H9 (cell line): ENCODE data around the gene BNIP1. TPM values are rescaled to one million over a fixed set of nuclear protein-coding genes. Genes with fewer than 3 reads are reported as not detected.

Source experiments
- DNase-seq: peaks from one replicate; pipeline ENCODE4 v3.0.0-alpha.2; 2017
- H2AFZ ChIP-seq: one replicate; pipeline ENCODE4 v1.6.1; 2013; ENCODE audit warnings: mild to moderate bottlenecking, low read length, control low read depth, moderate library complexity
- H2AK5ac ChIP-seq: 2 replicates; pipeline ENCODE4 v1.6.1; 2013; ENCODE audit warnings: low read length, control low read depth, mixed read lengths; ENCODE audit not compliant: insufficient read length
- H2BK120ac ChIP-seq: one replicate; pipeline ENCODE4 v1.6.1; 2013; ENCODE audit warnings: low read depth, mild to moderate bottlenecking, low read length, control low read depth, inconsistent platforms; ENCODE audit not compliant: poor library complexity, severe bottlenecking
- H2BK12ac ChIP-seq: 2 replicates; pipeline ENCODE4 v1.6.1; 2013; ENCODE audit warnings: low read length, control low read depth, mixed read lengths, low read depth; ENCODE audit not compliant: insufficient read length
- H2BK15ac ChIP-seq: 2 replicates; pipeline ENCODE4 v1.6.1; 2013; ENCODE audit warnings: low read depth, low read length, control low read depth
- H2BK20ac ChIP-seq: one replicate; pipeline ENCODE4 v1.6.1; 2013; ENCODE audit warnings: low read depth, mild to moderate bottlenecking, low read length, control low read depth, inconsistent platforms; ENCODE audit not compliant: poor library complexity, severe bottlenecking
- H2BK5ac ChIP-seq: 2 replicates; pipeline ENCODE4 v1.6.1; 2013; ENCODE audit warnings: low read length, control low read depth, mixed read lengths; ENCODE audit not compliant: insufficient read length
- H3K14ac ChIP-seq: 2 replicates; pipeline ENCODE4 v1.6.1; 2013; ENCODE audit warnings: low read length, control low read depth; ENCODE audit not compliant: insufficient read depth
- H3K18ac ChIP-seq: 2 replicates; pipeline ENCODE4 v1.6.1; 2013; ENCODE audit warnings: low read depth, mild to moderate bottlenecking, mixed read lengths, low read length, control low read depth; ENCODE audit not compliant: insufficient read length
- H3K23ac ChIP-seq: 2 replicates; pipeline ENCODE4 v1.6.1; 2013; ENCODE audit warnings: low read length, control low read depth, mixed read lengths, low read depth; ENCODE audit not compliant: insufficient read length
- H3K23me2 ChIP-seq: 2 replicates; pipeline ENCODE4 v1.6.1; 2013; ENCODE audit warnings: low read depth, mild to moderate bottlenecking, mixed read lengths, low read length, control low read depth; ENCODE audit not compliant: insufficient read length, poor library complexity, severe bottlenecking
- H3K27ac ChIP-seq: 2 replicates; pipeline ENCODE4 v1.5.1; 2013; ENCODE audit warnings: low read length, control low read depth, mixed read lengths, low read depth; ENCODE audit not compliant: insufficient read length
- H3K27me3 ChIP-seq: 2 replicates; pipeline ENCODE4 v1.6.1; 2013; ENCODE audit warnings: low read length, control low read depth, inconsistent platforms; ENCODE audit not compliant: insufficient read depth
- H3K4ac ChIP-seq: 2 replicates; pipeline ENCODE4 v1.6.1; 2013; ENCODE audit warnings: low read depth, mild to moderate bottlenecking, control low read depth, inconsistent platforms, low read length, moderate library complexity
- H3K4me1 ChIP-seq: 2 replicates; pipeline ENCODE4 v1.6.1; 2013; ENCODE audit warnings: low read length, control low read depth, inconsistent platforms; ENCODE audit not compliant: insufficient read depth
- H3K4me2 ChIP-seq: 2 replicates; pipeline ENCODE4 v1.6.1; 2013; ENCODE audit warnings: low read length, control low read depth, mixed read lengths; ENCODE audit not compliant: insufficient read length, insufficient read depth
- H3K56ac ChIP-seq: 2 replicates; pipeline ENCODE4 v1.6.1; 2013; ENCODE audit warnings: low read depth, mild to moderate bottlenecking, mixed read lengths, low read length, control low read depth; ENCODE audit not compliant: insufficient read length
- H3K79me1 ChIP-seq: 2 replicates; pipeline ENCODE4 v1.6.1; 2013; ENCODE audit warnings: low read depth, mild to moderate bottlenecking, moderate library complexity, low read length, control low read depth, inconsistent platforms; ENCODE audit not compliant: insufficient read depth, poor library complexity, severe bottlenecking
- H3K79me2 ChIP-seq: 2 replicates; pipeline ENCODE4 v1.6.1; 2013; ENCODE audit warnings: low read length, control low read depth, inconsistent platforms; ENCODE audit not compliant: insufficient read depth
- H3K9ac ChIP-seq: 2 replicates; pipeline ENCODE4 v1.6.1; 2013; ENCODE audit warnings: low read length, control low read depth, mixed read lengths; ENCODE audit not compliant: insufficient read length; ENCODE audit errors: extremely low read depth
- H3K9me3 ChIP-seq: one replicate; pipeline ENCODE4 v1.6.1; 2013; ENCODE audit warnings: low read depth, low read length, inconsistent platforms; ENCODE audit not compliant: control insufficient read depth
- H3T11ph ChIP-seq: one replicate; pipeline ENCODE4 v1.6.1; 2013; ENCODE audit warnings: mild to moderate bottlenecking, low read length, control low read depth, inconsistent platforms
- H4K20me1 ChIP-seq: one replicate; pipeline ENCODE4 v1.6.1; 2013; ENCODE audit not compliant: control insufficient read depth, insufficient read length, insufficient read depth
- H4K5ac ChIP-seq: 2 replicates; pipeline ENCODE4 v1.6.1; 2013; ENCODE audit warnings: low read depth, mild to moderate bottlenecking, mixed read lengths, low read length, control low read depth; ENCODE audit not compliant: insufficient read length
- H4K8ac ChIP-seq: replicated peaks from 2 replicates; pipeline ENCODE4 v1.6.1; 2013; ENCODE audit warnings: low read length, control low read depth, mixed read lengths, low read depth; ENCODE audit not compliant: insufficient read length
- H4K91ac ChIP-seq: 2 replicates; pipeline ENCODE4 v1.6.1; 2013; ENCODE audit warnings: low read depth, mild to moderate bottlenecking, moderate library complexity, mixed read lengths, low read length, control low read depth; ENCODE audit not compliant: insufficient read length
- H3K27ac Mint-ChIP-seq, 3 experiments: 2 replicates in 2 of 3; 3 replicates in 1 of 3; pipeline ENCODE4 v1.8.0; 2020 to 2021; ENCODE audit warnings: mixed read lengths in 3 of 3, mild to moderate bottlenecking in 1 of 3, moderate library complexity in 1 of 3
- H3K27me3 Mint-ChIP-seq: 2 replicates; pipeline ENCODE4 v1.8.0; 2021; ENCODE audit warnings: low read depth, mild to moderate bottlenecking, moderate library complexity, mixed read lengths
- H3K36me3 Mint-ChIP-seq, 3 experiments: 2 replicates in 2 of 3; 3 replicates in 1 of 3; pipeline ENCODE4 v1.8.0; 2020 to 2021; ENCODE audit warnings: low read depth in 3 of 3, mixed read lengths in 3 of 3; ENCODE audit not compliant: insufficient read depth in 1 of 3
- H3K4me1 Mint-ChIP-seq, 2 experiments: 2 replicates each; pipeline ENCODE4 v1.8.0; 2020; ENCODE audit warnings: mixed read lengths in 2 of 2
- H3K4me3 Mint-ChIP-seq, 2 experiments: 2 replicates in 1 of 2; 3 replicates in 1 of 2; pipeline ENCODE4 v1.8.0; 2020 to 2021; ENCODE audit warnings: mild to moderate bottlenecking in 2 of 2, mixed read lengths in 2 of 2, moderate library complexity in 1 of 2
- H3K9me3 Mint-ChIP-seq, 2 experiments: 2 replicates in 1 of 2; 3 replicates in 1 of 2; pipeline ENCODE4 v1.8.0; 2020; ENCODE audit warnings: mild to moderate bottlenecking in 2 of 2, mixed read lengths in 2 of 2, moderate library complexity in 1 of 2
- WGBS: extraction: QIAGEN DNeasy Blood & Tissue Kit; methylation state at CpG from one replicate; pipeline ENCODE4 v1.1.7; 2013; ENCODE audit warnings: missing lambda C conversion rate, low lambda C conversion rate, mixed read lengths; ENCODE audit not compliant: insufficient read length; ENCODE audit errors: extremely low coverage; 5-methylcytosine and 5-hydroxymethylcytosine counted together
- total RNA-seq: library from RNA; stranded (reverse); gene quantifications from 2 replicates; pipeline ENCODE4 v1.2.1, GENCODE V29; 2021
- TF ChIP-seq, protein P1 (sequence below): fragments of 200-600 bp; sonication (generic); conservative IDR thresholded peaks from 3 replicates; pipeline ENCODE4 v1.8.0; 2021; ENCODE audit warnings: antibody characterized with exemption, mild to moderate bottlenecking

BNIP1 gene
- total RNA-seq, 1 experiment from 2014 or later = 8.8 TPM

DNA sequence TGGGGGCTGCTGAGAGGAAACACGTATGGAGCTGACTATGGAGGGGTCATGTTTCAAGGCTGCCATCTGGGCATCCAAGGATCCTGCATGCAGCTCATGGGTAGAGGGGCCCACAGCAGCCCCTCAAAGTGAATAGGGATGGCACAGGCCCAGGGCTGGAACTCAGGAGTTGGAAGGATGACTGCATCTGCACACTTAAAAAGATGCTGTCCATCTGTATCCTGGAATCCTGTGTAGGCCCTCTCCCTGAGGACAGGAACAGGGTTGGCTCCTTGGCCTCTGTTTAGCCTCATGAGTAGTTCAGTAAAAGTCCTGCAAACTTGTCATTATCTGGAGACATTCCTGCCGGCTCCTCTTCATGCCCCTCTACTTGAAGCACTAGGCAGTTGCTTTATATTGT is 4.0 kb downstream of the BNIP1 start:
- Mint-ChIP-seq H3K27ac (no peak overlapping the region), H3K9me3 (no peaks in the 10 kb centered on the region), H3K4me1 (peaks cover 3% of the 10 kb centered on the region in 2 experiments), H3K27me3 (no peaks in the 10 kb centered on the region), H3K4me3 (no peak overlapping the region), H3K36me3 (peaks cover 9 to 25% (median 25%) of the 10 kb centered on the region in 3 experiments)
- H4K20me1 ChIP-seq = no peaks in the 10 kb centered on the region
- H3K9me3 ChIP-seq = no peaks in the 10 kb centered on the region
- no peaks in the 10 kb centered on the region for H3K4me1 ChIP-seq
- H2AK5ac ChIP-seq = no peak overlapping the region
- no peaks in the 10 kb centered on the region for H3K27me3 ChIP-seq
- H4K5ac ChIP-seq = no peak overlapping the region
- H3K14ac ChIP-seq = no peak overlapping the region
- H3K9ac ChIP-seq = no peak overlapping the region
- H3K56ac ChIP-seq = no peak overlapping the region
- H3K79me1 ChIP-seq = no peaks in the 10 kb centered on the region
- no peak overlapping the region for H2BK5ac ChIP-seq
- no peak overlapping the region for H4K8ac ChIP-seq
- H3K4ac ChIP-seq = no peak overlapping the region
- H3K23me2 ChIP-seq = peaks cover 4% of the 10 kb centered on the region
- H3K18ac ChIP-seq = no peak overlapping the region
- H3K27ac ChIP-seq = no peak overlapping the region
- H3T11ph ChIP-seq = no peak overlapping the region
- H2AFZ ChIP-seq = no peak overlapping the region
- TF ChIP-seq, protein P1, sequence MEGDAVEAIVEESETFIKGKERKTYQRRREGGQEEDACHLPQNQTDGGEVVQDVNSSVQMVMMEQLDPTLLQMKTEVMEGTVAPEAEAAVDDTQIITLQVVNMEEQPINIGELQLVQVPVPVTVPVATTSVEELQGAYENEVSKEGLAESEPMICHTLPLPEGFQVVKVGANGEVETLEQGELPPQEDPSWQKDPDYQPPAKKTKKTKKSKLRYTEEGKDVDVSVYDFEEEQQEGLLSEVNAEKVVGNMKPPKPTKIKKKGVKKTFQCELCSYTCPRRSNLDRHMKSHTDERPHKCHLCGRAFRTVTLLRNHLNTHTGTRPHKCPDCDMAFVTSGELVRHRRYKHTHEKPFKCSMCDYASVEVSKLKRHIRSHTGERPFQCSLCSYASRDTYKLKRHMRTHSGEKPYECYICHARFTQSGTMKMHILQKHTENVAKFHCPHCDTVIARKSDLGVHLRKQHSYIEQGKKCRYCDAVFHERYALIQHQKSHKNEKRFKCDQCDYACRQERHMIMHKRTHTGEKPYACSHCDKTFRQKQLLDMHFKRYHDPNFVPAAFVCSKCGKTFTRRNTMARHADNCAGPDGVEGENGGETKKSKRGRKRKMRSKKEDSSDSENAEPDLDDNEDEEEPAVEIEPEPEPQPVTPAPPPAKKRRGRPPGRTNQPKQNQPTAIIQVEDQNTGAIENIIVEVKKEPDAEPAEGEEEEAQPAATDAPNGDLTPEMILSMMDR = no peak
- no peak overlapping the region for H3K23ac ChIP-seq
- DNase-seq = no peak
- no peak overlapping the region for H2BK20ac ChIP-seq
- H3K4me2 ChIP-seq = no peak overlapping the region
- no peak overlapping the region for H4K91ac ChIP-seq
- H2BK15ac ChIP-seq = no peak overlapping the region
- no CpG with 5 or more reads among the region's 2 CpGs for WGBS
- H3K79me2 ChIP-seq = no peaks in the 10 kb centered on the region
- no peak overlapping the region for H2BK120ac ChIP-seq
- no peak overlapping the region for H2BK12ac ChIP-seq
